ENCODE data around the gene PLEKHF1.

DNA sequence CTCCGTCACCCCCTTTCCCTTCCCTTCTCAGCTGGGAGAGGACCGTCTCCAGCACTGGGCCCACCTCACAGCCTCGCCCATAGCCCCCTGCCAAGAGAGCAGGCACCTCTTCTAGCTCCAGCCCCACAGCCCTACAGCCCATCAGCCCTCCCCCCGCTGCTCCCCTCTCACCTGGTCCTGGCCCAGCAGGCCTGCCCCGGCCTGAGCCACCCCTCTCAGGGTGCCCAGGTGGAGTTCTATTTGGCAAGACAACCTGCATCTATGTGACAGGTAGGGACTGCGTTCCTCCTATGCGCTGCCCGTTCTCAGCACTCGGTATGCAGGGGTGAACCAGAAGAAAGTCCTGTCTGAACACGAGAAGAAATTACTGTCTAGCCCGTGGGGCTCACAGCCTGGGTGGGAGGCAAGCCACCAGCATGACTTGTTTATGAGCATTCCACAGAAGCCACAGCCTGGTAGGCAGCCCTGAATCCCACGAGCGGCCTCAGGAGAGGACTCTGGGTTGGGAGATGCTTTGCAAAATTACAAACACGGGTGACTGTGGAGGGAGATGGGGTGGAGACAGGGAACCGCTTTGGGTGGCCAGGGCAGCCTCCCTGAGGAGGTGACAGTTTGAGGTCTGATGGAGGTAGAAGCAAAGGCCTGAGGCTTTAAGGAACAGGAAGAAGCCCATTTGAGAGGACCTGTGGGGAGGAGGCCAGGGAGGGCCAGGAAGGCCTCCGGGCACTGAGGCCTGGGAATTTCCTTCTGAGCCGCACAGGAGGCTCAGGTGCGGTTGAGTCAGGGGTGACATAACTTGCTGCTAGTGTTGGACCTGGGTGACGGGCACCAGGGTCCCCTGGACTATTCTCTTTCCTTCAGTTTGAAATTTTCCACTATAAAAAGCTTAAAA is 1.2 kb upstream of the PLEKHF1 start:
- TF ChIP-seq, protein P1, sequence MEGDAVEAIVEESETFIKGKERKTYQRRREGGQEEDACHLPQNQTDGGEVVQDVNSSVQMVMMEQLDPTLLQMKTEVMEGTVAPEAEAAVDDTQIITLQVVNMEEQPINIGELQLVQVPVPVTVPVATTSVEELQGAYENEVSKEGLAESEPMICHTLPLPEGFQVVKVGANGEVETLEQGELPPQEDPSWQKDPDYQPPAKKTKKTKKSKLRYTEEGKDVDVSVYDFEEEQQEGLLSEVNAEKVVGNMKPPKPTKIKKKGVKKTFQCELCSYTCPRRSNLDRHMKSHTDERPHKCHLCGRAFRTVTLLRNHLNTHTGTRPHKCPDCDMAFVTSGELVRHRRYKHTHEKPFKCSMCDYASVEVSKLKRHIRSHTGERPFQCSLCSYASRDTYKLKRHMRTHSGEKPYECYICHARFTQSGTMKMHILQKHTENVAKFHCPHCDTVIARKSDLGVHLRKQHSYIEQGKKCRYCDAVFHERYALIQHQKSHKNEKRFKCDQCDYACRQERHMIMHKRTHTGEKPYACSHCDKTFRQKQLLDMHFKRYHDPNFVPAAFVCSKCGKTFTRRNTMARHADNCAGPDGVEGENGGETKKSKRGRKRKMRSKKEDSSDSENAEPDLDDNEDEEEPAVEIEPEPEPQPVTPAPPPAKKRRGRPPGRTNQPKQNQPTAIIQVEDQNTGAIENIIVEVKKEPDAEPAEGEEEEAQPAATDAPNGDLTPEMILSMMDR (IDR thresholded peaks at IDR 0.05), result no peak
- no peak for TF ChIP-seq EZH2 (IDR thresholded peaks at IDR 0.05; ENCODE audit: borderline replicate concordance, insufficient read depth, low read depth, low read length, poor library complexity, severe bottlenecking)
